Measurements from ENCODE around the gene PTPRT.

DNA sequence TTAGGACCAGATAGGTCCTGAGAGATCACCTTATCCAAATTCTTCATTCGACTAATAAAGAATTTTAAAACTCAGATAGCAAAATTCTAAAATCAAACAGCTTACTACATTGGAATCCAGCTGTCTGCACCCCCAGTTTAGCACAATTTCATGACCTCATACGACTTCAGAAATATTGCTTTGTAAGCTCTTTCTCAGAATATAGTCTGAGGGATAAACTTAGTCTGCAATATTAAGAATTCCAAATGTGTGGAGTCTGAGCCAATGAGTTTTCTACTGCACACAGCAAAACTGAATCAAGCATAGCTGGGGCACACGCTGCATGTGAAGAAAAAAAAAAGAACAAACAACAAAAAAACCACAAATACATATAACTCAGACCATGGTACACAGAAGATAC is 1029.9 kb downstream of the PTPRT start:
- TF ChIP-seq, protein P1, sequence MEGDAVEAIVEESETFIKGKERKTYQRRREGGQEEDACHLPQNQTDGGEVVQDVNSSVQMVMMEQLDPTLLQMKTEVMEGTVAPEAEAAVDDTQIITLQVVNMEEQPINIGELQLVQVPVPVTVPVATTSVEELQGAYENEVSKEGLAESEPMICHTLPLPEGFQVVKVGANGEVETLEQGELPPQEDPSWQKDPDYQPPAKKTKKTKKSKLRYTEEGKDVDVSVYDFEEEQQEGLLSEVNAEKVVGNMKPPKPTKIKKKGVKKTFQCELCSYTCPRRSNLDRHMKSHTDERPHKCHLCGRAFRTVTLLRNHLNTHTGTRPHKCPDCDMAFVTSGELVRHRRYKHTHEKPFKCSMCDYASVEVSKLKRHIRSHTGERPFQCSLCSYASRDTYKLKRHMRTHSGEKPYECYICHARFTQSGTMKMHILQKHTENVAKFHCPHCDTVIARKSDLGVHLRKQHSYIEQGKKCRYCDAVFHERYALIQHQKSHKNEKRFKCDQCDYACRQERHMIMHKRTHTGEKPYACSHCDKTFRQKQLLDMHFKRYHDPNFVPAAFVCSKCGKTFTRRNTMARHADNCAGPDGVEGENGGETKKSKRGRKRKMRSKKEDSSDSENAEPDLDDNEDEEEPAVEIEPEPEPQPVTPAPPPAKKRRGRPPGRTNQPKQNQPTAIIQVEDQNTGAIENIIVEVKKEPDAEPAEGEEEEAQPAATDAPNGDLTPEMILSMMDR (IDR thresholded peaks at IDR 0.05), result no peak
- TF ChIP-seq ZFX (IDR thresholded peaks at IDR 0.05; ENCODE audit: borderline replicate concordance), result no peak

Data from 22Rv1 (cell line).